ENCODE measurements around the gene NLRP9.

Gene NLRP9

DNA sequence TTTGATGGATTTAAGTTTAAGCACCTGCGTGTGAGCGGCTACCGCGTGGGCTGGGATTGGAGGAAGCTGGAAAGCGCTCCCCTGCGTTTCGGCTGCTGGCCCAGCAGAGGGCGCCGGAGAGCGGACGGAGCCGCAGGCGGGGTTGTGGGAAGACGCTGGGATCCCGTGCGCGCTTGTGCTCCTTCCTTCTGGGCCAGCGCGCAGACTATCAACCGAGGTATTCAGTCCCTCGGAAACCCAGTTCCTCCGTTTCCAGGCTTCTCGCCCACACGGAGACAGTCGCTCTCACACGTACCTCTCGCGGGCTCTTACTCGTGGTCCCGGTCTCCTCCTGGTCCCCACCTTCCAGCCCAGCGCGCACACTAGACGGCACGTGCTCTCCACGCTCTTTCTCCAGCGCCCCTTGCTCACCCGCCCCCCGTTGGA lies 34.4 kb downstream of the NLRP9 start:
- peak; percentile 6 for DNase-seq (ENCODE audit: low spot score)

- DNase-seq (ENCODE audit: low spot score), result no peak
Observed at GRCh38 chr19:55702131-55702627, 36.0 kb downstream of the NLRP9 start.

- DNase-seq (ENCODE audit: low spot score), result no peak
Observed at GRCh38 chr19:55700813-55701212, 37.4 kb downstream of the NLRP9 start.

GRCh38 chr19:55699221-55699620 lies 39.0 kb downstream of the NLRP9 start:
- no peak for DNase-seq (ENCODE audit: low spot score)

DNA sequence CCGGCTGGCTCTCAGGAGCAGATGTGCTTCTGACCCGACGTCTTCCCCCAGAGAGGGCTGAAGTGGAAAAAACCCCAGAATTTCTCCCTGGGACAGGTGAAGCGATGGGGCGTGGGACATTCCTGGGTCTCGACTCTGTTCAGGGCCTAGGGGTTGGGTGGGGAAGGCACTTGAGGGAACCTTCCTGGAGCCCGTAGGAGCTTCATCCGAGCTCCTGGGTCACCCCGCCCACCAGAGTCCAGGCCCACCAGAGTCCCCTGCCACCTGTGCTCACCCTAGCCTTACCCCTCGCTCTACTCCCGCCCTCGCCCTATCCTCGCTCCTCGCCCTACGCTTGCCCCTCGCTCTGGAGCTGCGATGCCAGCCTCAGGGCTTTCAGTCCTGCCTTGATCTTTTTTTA lies 39.9 kb downstream of the NLRP9 start:
- no peak for DNase-seq (ENCODE audit: low spot score)

- no peak for DNase-seq (ENCODE audit: low spot score)
Observed at GRCh38 chr19:55697698-55698097, 40.5 kb downstream of the NLRP9 start.

DNA sequence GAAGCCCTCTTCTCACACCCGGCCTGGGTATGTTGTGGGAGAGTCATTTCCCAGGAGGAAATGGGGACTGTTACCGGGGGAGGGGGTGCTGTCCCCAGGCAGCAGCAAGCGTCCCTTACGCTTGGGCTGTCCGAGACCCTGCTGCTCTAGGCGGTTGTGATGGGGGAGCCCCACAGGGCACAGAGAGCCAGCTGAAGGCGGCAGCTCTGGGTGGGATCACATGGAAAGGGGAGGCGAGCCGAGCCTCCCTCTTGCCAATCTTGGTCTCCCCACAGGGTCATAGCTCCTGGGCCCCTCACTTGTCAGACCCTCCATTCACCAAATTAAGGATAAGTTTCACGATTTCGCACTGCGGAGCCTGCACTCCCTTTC lies 41.1 kb downstream of the NLRP9 start:
- DNase-seq (ENCODE audit: low spot score), result no peak

DNA sequence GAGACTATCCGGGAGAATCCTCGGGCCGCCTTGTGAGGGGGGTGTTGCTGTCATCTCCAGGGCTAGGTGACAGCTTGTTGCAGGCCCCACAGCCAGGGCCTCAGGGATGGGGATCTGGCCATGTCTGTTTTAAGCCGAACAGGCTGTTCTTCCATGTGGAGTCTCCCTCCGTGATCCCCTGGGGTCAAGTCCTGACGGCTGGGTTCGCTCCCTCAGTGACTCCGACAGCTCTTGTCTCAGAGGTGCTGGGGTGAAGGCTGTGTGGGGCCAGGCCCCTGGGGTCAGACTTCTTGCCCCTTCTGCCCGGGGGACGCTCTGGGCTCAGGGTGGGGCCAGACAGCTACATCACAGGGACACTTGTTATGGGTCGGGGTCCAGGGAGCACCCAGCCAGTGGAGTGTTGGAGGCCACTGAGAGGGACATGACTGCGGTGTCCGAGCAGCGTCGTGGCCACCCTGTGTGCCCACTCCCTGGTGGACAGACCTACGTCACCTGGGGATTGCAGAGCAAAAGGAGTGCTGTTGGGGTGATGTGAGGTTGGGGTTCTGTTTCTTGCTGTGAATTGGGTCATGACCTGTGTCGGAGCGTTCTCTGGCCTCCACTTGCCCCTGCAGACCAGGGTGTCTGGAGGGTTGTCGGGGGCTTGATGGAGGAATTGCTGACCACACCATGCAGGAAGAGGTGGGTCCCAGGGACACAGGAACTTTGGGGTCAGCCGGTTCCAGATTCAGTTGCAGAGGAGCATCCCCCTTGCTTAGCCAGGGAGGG lies 41.7 kb downstream of the NLRP9 start:
- no peak for DNase-seq (ENCODE audit: low spot score)

DNA sequence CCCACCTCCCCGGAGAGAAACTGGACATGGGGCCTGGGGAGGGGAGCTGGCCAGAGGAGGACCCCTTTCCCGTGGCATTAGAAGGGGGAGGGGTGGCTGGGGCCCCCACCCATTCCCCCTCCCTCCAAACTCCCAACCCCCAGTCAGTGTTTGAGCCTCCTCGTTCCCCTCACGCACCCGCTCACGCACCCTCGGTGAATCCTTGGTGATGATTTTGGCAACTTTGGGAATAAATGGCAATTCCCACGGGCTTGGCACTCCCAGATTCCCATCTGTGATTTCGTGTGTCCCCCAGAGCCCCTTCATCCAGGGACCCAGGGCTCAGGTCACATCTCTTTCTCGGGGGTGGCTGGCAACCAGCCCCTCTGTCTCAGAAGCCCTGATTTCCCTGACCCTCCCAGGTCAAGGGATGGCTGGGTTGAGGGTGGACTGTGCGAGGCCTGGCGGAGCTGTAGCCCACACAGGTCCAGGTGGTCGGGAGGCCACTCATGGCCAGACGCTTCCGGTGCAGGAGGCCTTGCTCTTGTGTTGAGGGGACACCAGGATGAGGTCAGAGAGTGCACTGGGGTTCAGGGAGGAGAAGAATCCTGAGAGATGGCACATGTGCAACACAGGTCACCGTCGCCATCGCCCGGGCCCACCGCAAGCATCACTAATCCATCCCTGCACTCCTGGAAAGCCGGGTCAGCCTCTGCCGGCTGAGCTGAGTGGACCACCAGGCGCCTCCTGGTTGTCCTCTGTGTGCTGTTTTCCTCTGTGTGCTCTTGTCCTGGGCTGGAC lies 42.5 kb downstream of the NLRP9 start:
- DNase-seq (ENCODE audit: low spot score), result no peak

GRCh38 chr19:55694656-55695491 lies 43.3 kb downstream of the NLRP9 start:
- no peak for DNase-seq (ENCODE audit: low spot score)

DNA sequence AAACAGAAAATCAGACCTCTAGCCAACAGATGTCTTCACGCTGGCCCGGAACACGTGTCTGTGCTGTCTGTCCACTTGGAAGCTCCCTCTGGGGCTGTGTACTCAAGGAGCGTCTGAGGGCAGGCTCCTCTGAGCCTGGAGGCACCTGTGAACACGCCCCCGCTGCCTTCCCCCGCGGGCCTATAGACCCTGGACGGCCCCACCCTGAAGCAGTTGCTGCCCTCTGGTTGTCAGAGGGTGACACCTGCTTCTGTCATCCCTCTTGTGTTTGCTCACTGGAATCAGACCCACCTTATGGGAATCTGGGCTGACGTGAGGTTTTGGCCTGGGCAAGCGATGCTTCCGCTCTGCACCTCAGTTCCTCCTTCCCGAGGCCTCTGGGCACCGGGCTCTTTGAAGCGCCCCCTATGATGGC lies 44.0 kb downstream of the NLRP9 start:
- no peak for DNase-seq (ENCODE audit: low spot score)

DNA sequence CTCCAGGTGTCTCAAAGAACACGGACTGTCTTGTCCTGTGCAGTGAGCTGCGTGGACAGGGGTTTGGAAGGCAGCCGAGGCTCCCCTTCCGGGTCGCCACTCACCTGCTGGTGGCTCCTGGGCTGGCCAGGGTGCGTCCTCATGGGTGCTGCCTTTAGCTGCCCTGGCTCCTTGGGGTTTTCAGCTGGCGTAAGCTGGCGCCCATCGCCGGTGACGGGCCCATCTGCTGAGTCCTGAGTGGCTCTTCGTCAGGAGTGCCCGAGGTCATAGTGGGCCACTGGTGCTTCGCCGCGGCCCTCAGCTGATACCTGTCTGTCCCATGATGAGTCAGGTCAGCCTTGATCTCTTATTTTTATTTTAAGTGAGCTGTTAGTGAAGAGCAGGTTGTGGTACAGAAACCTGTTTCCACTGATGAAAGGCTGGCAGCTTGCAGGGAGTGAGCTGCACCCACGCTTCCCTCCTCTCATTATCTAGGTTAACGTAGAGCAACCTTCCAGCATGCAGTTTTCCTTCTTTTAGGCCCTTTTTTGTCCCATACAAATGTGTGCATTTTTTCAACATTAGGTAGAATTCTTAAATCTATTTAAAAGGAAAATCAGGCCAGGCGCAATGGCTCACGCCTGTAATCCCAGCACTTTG lies 44.7 kb downstream of the NLRP9 start:
- no peak for DNase-seq (ENCODE audit: low spot score)

DNA sequence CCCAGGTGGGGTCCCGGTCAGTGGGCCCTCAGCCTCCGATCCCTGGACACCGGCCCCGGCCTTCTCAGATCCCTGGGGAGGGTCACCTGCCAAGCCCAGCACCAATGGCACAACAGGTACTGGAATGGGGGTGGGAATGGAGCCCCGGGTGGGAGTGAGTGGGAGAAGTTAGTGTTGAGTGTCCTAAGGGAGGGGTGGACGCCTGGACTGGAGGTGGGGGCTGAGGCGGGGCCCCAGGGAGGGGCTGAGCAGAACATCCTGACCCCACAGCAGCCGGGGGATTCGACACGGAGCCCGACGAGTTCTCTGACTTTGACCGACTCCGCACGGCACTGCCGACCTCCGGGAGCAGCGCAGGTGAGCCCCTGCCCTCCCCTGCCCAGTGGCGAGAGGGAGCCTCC lies 45.5 kb downstream of the NLRP9 start:
- no peak for DNase-seq (ENCODE audit: low spot score)

- no peak for DNase-seq (ENCODE audit: low spot score)
Observed at GRCh38 chr19:55691561-55692481, 46.4 kb downstream of the NLRP9 start.

- DNase-seq (ENCODE audit: low spot score), result no peak
Observed at GRCh38 chr19:55690769-55691545, 47.2 kb downstream of the NLRP9 start.

- no peak for DNase-seq (ENCODE audit: low spot score)
Observed at GRCh38 chr19:55690109-55690768, 48.0 kb downstream of the NLRP9 start.

DNA sequence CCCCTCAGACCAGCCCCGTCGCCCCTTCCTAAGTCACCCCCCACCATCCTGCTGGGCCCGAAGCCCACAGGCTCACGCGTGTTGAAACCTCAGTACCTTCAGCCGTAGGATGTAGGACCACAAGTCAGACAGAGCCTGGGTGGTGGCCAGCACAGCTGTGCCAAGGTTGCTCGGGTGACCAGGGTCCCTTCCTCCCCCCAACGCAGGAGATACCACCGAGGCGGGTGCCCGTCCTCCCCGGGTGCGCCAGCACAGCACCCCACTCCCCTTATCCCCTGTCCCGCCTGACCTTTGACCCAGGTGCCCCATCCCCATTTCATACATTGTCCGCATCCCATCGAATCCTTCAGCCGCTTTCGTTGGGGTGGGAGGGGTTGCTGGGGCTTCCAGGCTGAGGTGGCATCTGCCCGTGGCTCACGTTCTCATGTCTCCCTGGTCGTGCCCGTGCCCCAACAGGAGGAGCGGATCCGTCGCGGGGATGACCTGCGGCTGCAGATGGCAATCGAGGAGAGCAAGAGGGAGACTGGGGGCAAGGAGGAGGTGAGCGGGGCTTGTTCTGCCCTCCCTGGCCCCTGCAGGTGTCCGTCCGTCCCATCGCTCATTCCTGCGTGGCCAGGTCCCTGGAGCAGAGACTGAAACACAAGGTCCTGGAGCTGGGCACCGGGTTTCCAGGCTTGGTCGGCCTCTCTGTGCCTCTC lies 48.6 kb downstream of the NLRP9 start:
- no peak for DNase-seq (ENCODE audit: low spot score)

DNA sequence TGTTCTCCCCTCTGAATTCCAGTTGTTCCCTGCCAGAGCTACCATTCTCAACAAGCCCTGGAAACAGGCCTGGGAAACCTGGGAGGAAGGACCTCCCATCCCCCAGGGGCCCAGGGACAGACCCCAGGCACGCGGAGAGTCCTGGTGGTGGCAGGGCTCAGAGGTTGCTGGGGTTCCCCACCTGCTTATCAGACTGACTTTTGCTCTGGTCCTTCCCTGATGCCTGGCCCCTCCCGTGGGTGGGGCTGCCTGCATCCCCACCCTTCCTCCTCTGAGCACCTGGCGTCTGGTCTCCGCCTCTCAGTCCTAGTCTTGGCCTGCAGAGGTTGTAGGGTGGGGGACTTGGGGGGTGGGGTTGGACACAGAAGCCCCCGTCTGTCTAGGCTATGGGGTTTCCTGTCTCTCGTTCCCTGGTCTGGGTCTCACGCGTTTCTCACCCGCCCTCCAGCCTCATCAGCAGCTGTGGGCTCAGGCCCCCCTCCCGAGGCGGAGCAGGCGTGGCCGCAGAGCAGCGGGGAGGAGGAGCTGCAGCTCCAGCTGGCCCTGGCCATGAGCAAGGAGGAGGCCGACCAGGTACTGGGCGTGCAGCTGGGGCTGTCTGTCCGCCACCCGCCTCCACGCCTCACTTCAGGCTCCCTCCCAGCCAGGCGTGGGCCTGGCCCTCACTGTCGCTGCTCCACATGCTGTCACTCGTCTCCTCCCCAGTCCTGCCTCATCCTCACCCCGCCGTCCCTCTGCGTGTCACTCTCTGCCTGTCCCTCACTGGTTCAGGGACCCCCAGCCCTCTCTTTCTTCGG lies 49.6 kb downstream of the NLRP9 start:
- DNase-seq (ENCODE audit: low spot score), result no peak

Measured in pons (tissue), 1 donor.